ENCODE data around the gene NELFB.

DNA sequence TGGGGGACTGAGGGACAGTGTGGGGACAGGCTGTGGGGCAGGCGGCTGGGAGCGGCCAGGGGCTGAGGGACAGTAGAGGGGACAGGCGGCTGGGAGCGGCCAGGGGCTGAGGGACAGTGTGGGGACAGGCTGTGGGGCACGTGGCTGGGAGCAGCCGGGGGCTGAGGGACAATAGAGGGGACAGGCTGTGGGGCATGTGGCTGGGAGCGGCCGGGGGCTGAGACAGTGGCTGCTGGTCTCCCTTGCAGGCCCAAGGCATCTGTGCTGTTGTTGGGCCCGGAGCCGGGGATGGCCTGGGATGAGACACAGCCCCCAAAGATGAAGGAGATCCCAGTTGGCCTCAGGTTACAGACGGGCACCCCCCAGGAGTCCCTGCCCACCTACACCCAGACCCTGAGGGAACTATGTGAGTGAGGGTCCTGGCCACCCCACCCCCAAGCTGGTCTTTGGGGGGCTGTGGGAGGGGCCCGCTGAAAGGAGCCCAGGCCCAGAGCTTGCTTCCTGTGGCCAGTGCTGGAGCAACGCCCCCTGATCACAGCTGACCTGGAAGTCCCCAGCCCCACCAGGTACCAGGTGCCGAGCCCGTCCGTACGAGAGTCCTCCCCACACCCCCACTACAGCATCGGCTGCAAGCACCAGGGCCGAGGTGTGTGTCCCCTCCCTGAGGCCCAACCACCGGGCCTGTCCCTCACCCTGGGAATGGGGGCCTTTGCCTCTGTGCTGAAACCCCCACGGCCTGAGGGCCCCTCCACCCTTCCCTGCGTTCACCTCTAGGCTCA, 3.4 kb upstream of the NELFB start:
- TF ChIP-seq CTCF (IDR thresholded peaks at IDR 0.05; ENCODE audit: low read depth, low read length, missing input control): no peak
- TF ChIP-seq RXRA (IDR thresholded peaks at IDR 0.05): no peak
- no peak for TF ChIP-seq YY1 (IDR thresholded peaks at IDR 0.05)
- TF ChIP-seq EGR1 (IDR thresholded peaks at IDR 0.05; ENCODE audit: low read depth in 2 of 2): no peak
- TF ChIP-seq JUND (IDR thresholded peaks at IDR 0.05): no peak
- no peak for TF ChIP-seq TAF1 (conservative IDR thresholded peaks at IDR 0.05)
